DOHH2 (cell line): ENCODE results near the gene N4BP2L1.
A peak's percentile ranks its signal among the peaks of the same experiment; 100 is the strongest.

Experiments
- H3F3A ChIP-seq: fragments of 200-600 bp; sonication (generic), shearing (Covaris generic); 2 replicates; pipeline ENCODE4 v1.6.0; 2016; ENCODE audit warnings: antibody characterized with exemption, mild to moderate bottlenecking; ENCODE audit not compliant: control insufficient read depth, insufficient read depth
- H3K27ac ChIP-seq: fragments of 200-600 bp; sonication (generic); 2 replicates; pipeline ENCODE4 v1.5.1; 2014; ENCODE audit warnings: low read depth, mild to moderate bottlenecking, low read length, moderate library complexity
- H3K27me3 ChIP-seq: fragments of 200-600 bp; sonication (generic); 2 replicates; pipeline ENCODE4 v1.6.1; 2014; ENCODE audit warnings: mild to moderate bottlenecking, low read length, mixed read lengths; ENCODE audit not compliant: control insufficient read depth
- H3K36me3 ChIP-seq: fragments of 200-600 bp; sonication (generic); 2 replicates; pipeline ENCODE4 v1.6.1; 2014; ENCODE audit warnings: mild to moderate bottlenecking, low read length, moderate library complexity, mixed read lengths; ENCODE audit not compliant: control insufficient read depth
- H3K4me1 ChIP-seq: fragments of 200-600 bp; sonication (generic); 2 replicates; pipeline ENCODE4 v1.6.1; 2014; ENCODE audit warnings: mild to moderate bottlenecking, low read length, mixed read lengths; ENCODE audit not compliant: control insufficient read depth
- H3K4me2 ChIP-seq: fragments of 200-600 bp; sonication (generic); 2 replicates; pipeline ENCODE4 v1.6.0; 2014; ENCODE audit warnings: mild to moderate bottlenecking, low read length, moderate library complexity
- H3K4me3 ChIP-seq: fragments of 200-600 bp; sonication (generic); 2 replicates; pipeline ENCODE4 v1.5.1; 2014; ENCODE audit warnings: mild to moderate bottlenecking, low read length, mixed read lengths
- H3K79me2 ChIP-seq: fragments of 200-600 bp; sonication (generic); 2 replicates; pipeline ENCODE4 v1.6.1; 2014; ENCODE audit warnings: mild to moderate bottlenecking, low read length, mixed read lengths; ENCODE audit not compliant: control insufficient read depth
- H3K9me2 ChIP-seq: fragments of 200-600 bp; sonication (generic); replicated peaks from 2 replicates; pipeline ENCODE4 v1.6.1; 2014; ENCODE audit warnings: mild to moderate bottlenecking, low read length, mixed read lengths; ENCODE audit not compliant: control insufficient read depth
- H3K9me3 ChIP-seq: fragments of 200-600 bp; sonication (generic); 2 replicates; pipeline ENCODE4 v1.6.1; 2014; ENCODE audit warnings: antibody characterized with exemption, low read length, mixed read lengths; ENCODE audit not compliant: control insufficient read depth, insufficient read depth
- H4K20me1 ChIP-seq: fragments of 200-600 bp; sonication (generic); 2 replicates; pipeline ENCODE4 v1.6.0; 2014; ENCODE audit warnings: low read depth, mild to moderate bottlenecking, antibody characterized with exemption, low read length, moderate library complexity; ENCODE audit not compliant: control insufficient read depth, insufficient read depth
- CTCF ChIP-seq: fragments of 200-600 bp; sonication (generic); IDR thresholded peaks from one replicate; pipeline ENCODE4 v1.5.1; 2014; ENCODE audit warnings: antibody characterized with exemption, mild to moderate bottlenecking, low read depth, low read length; ENCODE audit not compliant: poor library complexity, severe bottlenecking
- EZH2phosphoT487 ChIP-seq: fragments of 200-600 bp; sonication (generic); IDR thresholded peaks from 2 replicates; pipeline ENCODE4 v1.6.1; 2017; ENCODE audit warnings: borderline replicate concordance, mild to moderate bottlenecking, antibody characterized with exemption, low read length, moderate library complexity, mixed read lengths

The N4BP2L1 gene

GRCh38 chr13:32428581-32429432 is 877 bp upstream of the N4BP2L1 start:
- Histone ChIP-seq H3K4me3 (peak overlapping the region; percentile 74), H3K4me1 (peaks cover 20% of the 10 kb centered on the region)

GRCh38 chr13:32426990-32427851 is 709 bp downstream of the N4BP2L1 start:
- Histone ChIP-seq H3K4me1 (peaks cover 20% of the 10 kb centered on the region), H3K27me3 (peaks cover 37% of the 10 kb centered on the region), H3K4me2 (peak overlapping the region; percentile 69), H3F3A (no peaks in the 10 kb centered on the region), H3K4me3 (peak overlapping the region; percentile 74), H3K79me2 (no peaks in the 10 kb centered on the region), H4K20me1 (no peaks in the 10 kb centered on the region), H3K36me3 (no peaks in the 10 kb centered on the region), H3K9me2 (no peaks in the 10 kb centered on the region), H3K27ac (no peak overlapping the region), H3K9me3 (no peaks in the 10 kb centered on the region)
- TF ChIP-seq CTCF (no peak), EZH2phosphoT487 (no peak; the same call in 1 of the 2 replicates)

More at GRCh38 chr13:32428581-32429432, 877 bp upstream of the N4BP2L1 start:
- Histone ChIP-seq H3K79me2 (no peaks in the 10 kb centered on the region), H3K36me3 (no peaks in the 10 kb centered on the region), H3K4me2 (peak overlapping the region; percentile 69), H3K9me2 (no peaks in the 10 kb centered on the region), H3K27me3 (peaks cover 40% of the 10 kb centered on the region), H3K27ac (no peak overlapping the region), H3K9me3 (no peaks in the 10 kb centered on the region), H3F3A (no peaks in the 10 kb centered on the region), H4K20me1 (no peaks in the 10 kb centered on the region)
- no peak; the same call in 1 of the 2 replicates for TF ChIP-seq EZH2phosphoT487
- no peak for TF ChIP-seq CTCF

GRCh38 chr13:32426191-32426989 is 1.5 kb downstream of the N4BP2L1 start:
- peaks cover 37% of the 10 kb centered on the region for H3K27me3 ChIP-seq
- H3K9me3 ChIP-seq: no peaks in the 10 kb centered on the region
- H3F3A ChIP-seq: no peaks in the 10 kb centered on the region
- H3K36me3 ChIP-seq: no peaks in the 10 kb centered on the region
- H3K4me2 ChIP-seq: peak overlapping the region; percentile 69
- TF ChIP-seq EZH2phosphoT487: no peak
- TF ChIP-seq CTCF: no peak
- H4K20me1 ChIP-seq: no peaks in the 10 kb centered on the region
- no peak overlapping the region for H3K27ac ChIP-seq
- H3K79me2 ChIP-seq: no peaks in the 10 kb centered on the region
- H3K4me3 ChIP-seq: peak overlapping the region; percentile 74
- H3K4me1 ChIP-seq: peaks cover 20% of the 10 kb centered on the region
- H3K9me2 ChIP-seq: no peaks in the 10 kb centered on the region
